Testis (tissue), 3 donors: ENCODE data around the gene PLCB1. TPM values are rescaled to one million over a fixed set of nuclear protein-coding genes. Genes with fewer than 3 reads are reported as not detected.

Source experiments
- DNase-seq: peaks from one replicate; pipeline ENCODE4 v3.0.0-alpha.2; 2019
- H3K27ac ChIP-seq, 2 donors: fragments of 200-600 bp; sonication (generic); one replicate each; pipeline ENCODE4 v1.5.1; 2019
- H3K27me3 ChIP-seq: fragments of 200-600 bp; sonication (generic); one replicate; pipeline ENCODE4 v1.5.1; 2019
- H3K36me3 ChIP-seq: fragments of 200-600 bp; sonication (generic); one replicate; pipeline ENCODE4 v1.5.1; 2017; ENCODE audit warnings: low read depth; ENCODE audit errors: missing control alignments
- H3K4me1 ChIP-seq: fragments of 200-600 bp; sonication (generic); one replicate; pipeline ENCODE4 v1.5.1; 2019
- H3K4me3 ChIP-seq, 2 donors: fragments of 200-600 bp; sonication (generic); one replicate each; pipeline ENCODE4 v1.5.1; 2017 to 2019
- H3K9me3 ChIP-seq: fragments of 200-600 bp; sonication (generic); one replicate; pipeline ENCODE4 v1.5.1; 2017
- POLR2A ChIP-seq: fragments of 450-650 bp; IDR thresholded peaks from one replicate; pipeline ENCODE4 v1.6.1; 2017; ENCODE audit warnings: antibody characterized with exemption, mild to moderate bottlenecking, moderate library complexity
- WGBS, 2 donors: methylation state at CpG; one replicate each; pipeline ENCODE4 v1.1.5; 2018; 5-methylcytosine and 5-hydroxymethylcytosine counted together
- intact Hi-C: fragments of 100-400 bp; cut with DNase I; formaldehyde crosslinking; loops from one replicate; pipeline ENCODE4 v1.15.1; 2023; ENCODE audit warnings: low total_unique reads
- polyA plus RNA-seq: library from polyadenylated mRNA; stranded (reverse); fragments of 350-450 nt; fragmentation: Illumina TruSeq; extraction: RNeasy Lipid Tissue Mini Kit (QIAGEN cat#74804); gene quantifications from one replicate; pipeline ENCODE4 v1.2.3, GENCODE V29; 2014; ENCODE audit warnings: low read depth, low replicate concordance; ENCODE audit not compliant: insufficient read depth
- total RNA-seq, 2 donors: library from RNA; depleted of rRNA; stranded (reverse); fragments of >200 nt; gene quantifications; one replicate each; pipeline ENCODE4 v1.2.3, GENCODE V29; 2016
- TF ChIP-seq, protein P1 (sequence below), 3 experiments: fragments of 450-650 bp in 2 of 3; fragments of 200-600 bp in 1 of 3; sonication (generic) in 1 of 3; IDR thresholded peaks; one replicate each; pipeline ENCODE4 v1.5.1; 2016 to 2019; ENCODE audit warnings: antibody characterized with exemption in 3 of 3, mild to moderate bottlenecking in 2 of 3, moderate library complexity in 1 of 3

PLCB1 gene
- total and polyA plus RNA-seq, 3 donors from 2014 or later, result 3.1 to 9.8 (median 8.2) TPM

DNA sequence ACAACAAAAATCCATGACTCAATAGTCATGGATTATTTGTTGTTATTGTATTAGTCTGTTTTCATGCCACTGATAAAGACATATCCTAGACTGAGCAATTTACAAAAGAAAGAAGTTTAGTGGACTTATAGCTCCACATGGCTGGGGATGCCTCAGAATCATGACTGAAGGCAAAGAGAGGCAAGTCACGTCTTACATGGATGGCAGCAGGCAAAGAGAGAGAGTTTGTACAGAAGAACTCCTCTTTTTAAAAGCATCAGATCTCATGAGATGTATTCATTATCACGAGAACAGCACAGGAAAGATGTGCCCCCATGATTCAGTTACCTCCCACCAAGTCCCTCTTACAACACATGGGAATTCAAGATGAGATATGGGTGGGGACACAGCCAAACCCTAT, 792.5 kb downstream of the PLCB1 start:
- H3K9me3 ChIP-seq, result no peaks in the 10 kb centered on the region
- WGBS, 2 donors, result 86 to 94% methylated on average over 2 of the region's 2 CpGs
- DNase-seq, result no peak
- H3K36me3 ChIP-seq, result no peaks in the 10 kb centered on the region
- intact Hi-C loops, result no loop called here
- no peak overlapping the region for H3K4me3 ChIP-seq
- no peaks in the 10 kb centered on the region for H3K4me1 ChIP-seq
- no peak for TF ChIP-seq POLR2A
- TF ChIP-seq, protein P1, sequence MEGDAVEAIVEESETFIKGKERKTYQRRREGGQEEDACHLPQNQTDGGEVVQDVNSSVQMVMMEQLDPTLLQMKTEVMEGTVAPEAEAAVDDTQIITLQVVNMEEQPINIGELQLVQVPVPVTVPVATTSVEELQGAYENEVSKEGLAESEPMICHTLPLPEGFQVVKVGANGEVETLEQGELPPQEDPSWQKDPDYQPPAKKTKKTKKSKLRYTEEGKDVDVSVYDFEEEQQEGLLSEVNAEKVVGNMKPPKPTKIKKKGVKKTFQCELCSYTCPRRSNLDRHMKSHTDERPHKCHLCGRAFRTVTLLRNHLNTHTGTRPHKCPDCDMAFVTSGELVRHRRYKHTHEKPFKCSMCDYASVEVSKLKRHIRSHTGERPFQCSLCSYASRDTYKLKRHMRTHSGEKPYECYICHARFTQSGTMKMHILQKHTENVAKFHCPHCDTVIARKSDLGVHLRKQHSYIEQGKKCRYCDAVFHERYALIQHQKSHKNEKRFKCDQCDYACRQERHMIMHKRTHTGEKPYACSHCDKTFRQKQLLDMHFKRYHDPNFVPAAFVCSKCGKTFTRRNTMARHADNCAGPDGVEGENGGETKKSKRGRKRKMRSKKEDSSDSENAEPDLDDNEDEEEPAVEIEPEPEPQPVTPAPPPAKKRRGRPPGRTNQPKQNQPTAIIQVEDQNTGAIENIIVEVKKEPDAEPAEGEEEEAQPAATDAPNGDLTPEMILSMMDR (IDR thresholded peaks at IDR 0.05), result no peak
- H3K27me3 ChIP-seq, result no peaks in the 10 kb centered on the region
- H3K27ac ChIP-seq, result no peak overlapping the region

- TF ChIP-seq POLR2A, result no peak
- TF ChIP-seq, protein P1 (IDR thresholded peaks at IDR 0.05), result no peak
- no peaks in the 10 kb centered on the region for H3K4me1 ChIP-seq
- H3K4me3 ChIP-seq, result no peak overlapping the region
- no peaks in the 10 kb centered on the region for H3K36me3 ChIP-seq
- DNase-seq, result no peak
- intact Hi-C loops, result no loop called here
- WGBS, 2 donors, result 64 to 68% methylated on average over 2 of the region's 2 CpGs
- H3K27ac ChIP-seq, result no peak overlapping the region
- H3K27me3 ChIP-seq, result no peaks in the 10 kb centered on the region
- H3K9me3 ChIP-seq, result no peaks in the 10 kb centered on the region
These were observed 798.7 kb downstream of the PLCB1 start for GRCh38 chr20:8930726-8931125.

- no peak for DNase-seq
- no peak for TF ChIP-seq POLR2A
- TF ChIP-seq, protein P1 (IDR thresholded peaks at IDR 0.05), result no peak
- Histone ChIP-seq H3K27me3 (no peaks in the 10 kb centered on the region), H3K4me1 (no peaks in the 10 kb centered on the region), H3K9me3 (no peaks in the 10 kb centered on the region), H3K27ac (no peak overlapping the region), H3K36me3 (no peaks in the 10 kb centered on the region), H3K4me3 (no peak overlapping the region)
- intact Hi-C loops, result no loop called here
- WGBS, 2 donors, result 69 to 70% methylated on average over 3 of the region's 3 CpGs
These were observed 800.4 kb downstream of the PLCB1 start for GRCh38 chr20:8932192-8933165.

DNA sequence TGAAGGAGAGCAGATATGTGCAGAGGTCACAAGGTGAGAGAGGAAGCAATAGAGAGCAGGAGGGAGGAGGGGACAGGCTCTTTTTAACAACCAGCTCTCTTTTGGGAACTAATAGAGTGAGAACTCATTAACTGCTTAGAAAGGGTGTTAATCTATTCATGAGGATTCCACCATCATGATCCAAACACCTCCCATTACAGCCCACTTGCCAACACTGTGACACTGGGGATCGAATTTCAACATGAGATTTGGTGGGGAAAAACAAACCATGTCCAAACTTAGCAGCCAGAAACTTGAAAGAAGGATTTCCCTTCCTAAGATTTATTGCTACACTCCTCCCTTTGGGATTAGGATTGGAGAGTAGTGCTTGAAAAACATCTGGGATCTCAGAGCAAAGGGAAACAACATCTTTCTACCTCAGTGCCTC, 801.3 kb downstream of the PLCB1 start:
- H3K27me3 ChIP-seq, result no peaks in the 10 kb centered on the region
- TF ChIP-seq, protein P1 (IDR thresholded peaks at IDR 0.05), result no peak
- no peak for TF ChIP-seq POLR2A

More for the DNA sequence above, 801.3 kb downstream of the PLCB1 start:
- no peaks in the 10 kb centered on the region for H3K9me3 ChIP-seq
- H3K4me3 ChIP-seq, result no peak overlapping the region
- WGBS, 2 donors, result 38 to 39% methylated on average over 1 of the region's 1 CpG
- H3K4me1 ChIP-seq, result no peaks in the 10 kb centered on the region
- H3K27ac ChIP-seq, result no peak overlapping the region
- no peaks in the 10 kb centered on the region for H3K36me3 ChIP-seq
- no peak for DNase-seq
- intact Hi-C loops, result no loop called here
